ENCODE measurements around the gene UCP3.
"Not testable (repeated sequence)": the region's sequence is repeated elsewhere in the genome, so short reads cannot be mapped to it uniquely, and the experiment has no call there.

Gene UCP3

DNA sequence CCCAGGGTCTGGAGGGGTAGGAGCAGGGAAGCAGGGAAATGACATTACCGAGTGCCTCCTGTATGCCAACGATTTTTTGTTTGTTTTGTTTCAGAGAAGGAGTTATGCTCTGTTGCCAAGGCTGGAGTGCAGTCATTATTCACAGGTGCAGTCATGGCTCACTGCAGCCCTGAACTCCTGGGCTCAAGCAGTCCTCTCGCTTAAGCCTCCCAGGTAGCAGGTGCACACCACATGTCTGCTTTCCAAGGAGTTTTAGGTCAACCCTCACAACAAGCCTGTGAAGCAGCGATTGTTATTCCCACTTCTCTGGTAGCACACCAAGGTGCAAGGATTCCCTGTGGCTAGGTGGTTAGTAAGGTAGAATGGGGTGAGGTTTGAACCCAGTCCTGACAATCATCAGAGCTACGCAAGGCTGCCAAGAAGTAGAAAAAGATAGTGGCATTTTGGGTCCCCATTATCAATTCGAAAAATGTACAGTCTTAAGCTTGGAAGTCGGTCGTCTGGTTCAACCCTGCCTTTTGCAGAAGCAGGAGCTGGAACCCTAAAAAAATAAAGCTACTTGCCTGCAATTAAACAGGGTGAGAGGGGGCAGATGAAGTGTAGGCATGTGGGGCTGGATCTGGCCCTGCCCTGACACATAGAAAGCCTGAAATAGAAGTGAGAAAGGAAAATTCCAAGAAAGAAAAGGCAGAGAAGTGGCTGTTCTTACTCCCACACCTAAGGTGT lies 9.1 kb downstream of the UCP3 start:
- no peak for DNase-seq

- no peak for DNase-seq
These were observed 9.9 kb downstream of the UCP3 start for GRCh38 chr11:73998846-73999575.

GRCh38 chr11:73997120-73997770 lies 11.6 kb downstream of the UCP3 start:
- no peak for DNase-seq

DNA sequence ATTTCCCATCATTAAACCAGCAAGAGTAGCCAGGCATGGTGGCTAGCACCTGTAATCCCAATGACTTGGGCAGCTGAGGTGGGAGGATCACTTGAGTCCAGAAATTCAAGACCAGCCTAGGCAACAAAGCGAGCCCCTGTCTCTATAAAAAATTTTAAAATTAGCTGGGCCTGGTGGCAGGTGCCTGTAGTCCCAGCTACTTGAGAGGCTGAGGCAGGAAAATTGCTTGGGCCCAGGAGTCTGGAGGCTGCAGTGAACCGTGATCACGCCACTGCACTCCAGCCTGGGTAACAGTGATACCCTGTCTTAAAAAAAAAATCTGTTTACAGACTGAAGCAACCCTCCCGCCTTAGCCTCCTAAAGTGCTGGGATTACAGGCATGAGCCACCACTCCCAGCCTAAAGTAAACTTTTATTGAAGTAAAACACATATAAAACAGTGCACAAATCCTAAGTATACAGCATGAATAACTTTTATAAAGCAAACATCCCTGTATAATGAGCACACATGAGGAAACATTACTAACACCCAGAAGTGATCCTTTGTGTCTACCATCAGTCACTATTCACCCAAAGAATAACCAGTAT lies 12.6 kb downstream of the UCP3 start:
- no peak for DNase-seq

DNA sequence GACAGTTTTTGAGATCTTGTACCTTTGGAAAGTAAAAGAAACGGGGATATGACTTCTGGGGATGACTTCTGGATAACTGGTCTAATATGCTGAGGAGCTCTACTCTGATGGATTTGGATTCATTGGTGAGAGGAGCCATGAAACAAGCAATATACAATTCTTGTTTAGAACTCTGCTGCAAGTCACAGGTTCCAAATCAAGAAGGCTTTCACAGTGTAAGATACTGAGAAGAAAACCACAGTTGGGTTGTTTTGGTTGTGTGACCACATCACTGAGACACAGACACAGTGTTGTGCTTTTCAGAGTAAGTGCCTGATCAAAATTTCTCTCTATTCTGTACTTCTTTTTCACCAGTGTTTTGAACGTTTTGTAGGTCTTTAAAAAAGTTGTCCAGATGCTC lies 13.2 kb downstream of the UCP3 start:
- DNase-seq = peak; percentile 30

- DNase-seq = peak; percentile 22
These were observed 13.6 kb downstream of the UCP3 start for GRCh38 chr11:73995247-73995646.

- DNase-seq = no peak
These were observed 17.3 kb downstream of the UCP3 start for GRCh38 chr11:73991471-73992006.

DNA sequence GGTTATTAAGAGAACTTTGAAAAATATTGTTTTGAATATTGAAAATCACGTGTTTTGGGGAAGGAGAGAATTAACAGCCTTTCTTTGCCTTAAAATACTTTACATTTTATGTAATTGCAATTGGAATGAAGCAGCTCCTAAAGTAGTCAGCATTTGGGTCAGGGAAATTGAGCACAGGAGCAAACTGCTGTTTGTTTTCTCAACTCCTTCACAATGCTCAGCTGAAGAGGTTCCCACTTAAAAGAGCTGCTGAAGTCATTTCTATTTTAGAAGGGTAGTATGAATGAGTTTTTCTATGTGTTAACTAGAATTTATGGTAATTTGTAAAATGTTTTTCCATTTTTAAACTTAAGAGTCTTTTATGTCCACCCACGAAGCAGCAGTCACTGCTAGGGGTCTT lies 18.2 kb downstream of the UCP3 start:
- DNase-seq = no peak

DNA sequence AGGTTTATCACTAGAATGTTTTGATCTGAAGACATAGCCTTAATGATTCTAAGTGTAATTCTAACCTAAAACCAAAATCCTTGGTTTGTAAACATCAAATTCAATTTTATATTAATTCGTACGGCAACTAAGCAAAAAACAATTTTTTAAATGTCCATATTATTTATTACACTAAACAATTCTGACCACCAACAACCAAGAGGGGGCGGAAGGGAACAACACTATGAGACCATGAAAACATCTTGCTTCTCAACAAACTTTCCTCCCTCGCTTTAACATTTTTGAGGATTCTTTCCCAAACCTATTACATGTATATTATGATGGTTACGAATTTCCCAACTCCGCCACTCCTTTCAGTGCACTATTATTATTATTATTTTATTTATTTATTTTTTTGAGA lies 19.7 kb downstream of the UCP3 start:
- no peak for DNase-seq

DNA sequence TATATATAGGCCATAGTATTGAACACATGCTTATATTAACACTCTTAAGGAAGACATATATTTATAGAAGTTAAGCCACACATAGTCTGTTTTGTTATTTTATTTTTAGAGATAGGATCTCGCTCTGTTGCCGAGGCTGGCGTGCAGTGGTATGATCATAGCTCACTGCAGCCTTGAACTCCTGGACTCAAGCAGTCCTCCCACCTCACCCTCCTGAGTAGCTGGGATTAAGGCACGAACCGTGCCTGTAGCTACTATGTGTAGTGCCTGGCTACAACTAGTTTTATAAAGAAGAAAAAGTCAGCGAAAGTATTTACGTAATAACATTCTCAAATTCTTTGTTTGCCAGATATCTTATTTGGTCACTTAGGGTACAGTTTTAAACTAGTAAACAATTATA lies 20.7 kb downstream of the UCP3 start:
- no peak for DNase-seq

DNA sequence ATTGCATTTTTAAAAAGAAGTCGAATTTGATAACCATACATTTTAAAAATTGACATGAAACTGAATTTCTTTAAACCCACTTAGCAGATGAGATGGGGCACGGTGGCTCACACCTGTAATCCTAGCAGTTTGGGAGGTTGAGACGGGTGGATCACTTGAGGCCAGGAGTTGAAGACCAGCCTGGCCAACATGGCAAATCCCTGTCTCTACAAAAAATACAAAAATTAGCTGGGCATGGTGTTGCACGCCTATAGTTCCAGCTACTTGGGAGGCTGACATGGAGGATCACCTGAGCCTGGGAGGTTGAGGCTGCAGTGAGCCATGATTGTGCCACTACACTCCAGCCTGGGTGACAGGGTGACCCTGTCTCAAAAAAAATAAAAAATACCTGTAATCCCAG lies 23.2 kb downstream of the UCP3 start:
- DNase-seq = not testable (repeated sequence)

GRCh38 chr11:73983741-73984538 lies 24.9 kb downstream of the UCP3 start:
- DNase-seq = peak; percentile 34

GRCh38 chr11:73982990-73983740 lies 25.7 kb downstream of the UCP3 start:
- peak; percentile 94 for DNase-seq

- peak; percentile 83 for DNase-seq
These were observed 26.3 kb downstream of the UCP3 start, which contains the start of gene UCP2 for GRCh38 chr11:73982595-73982989. Gene UCP2 (minus strand): TSS chr11:73982843. CDS start chr11:73978378, 4,465 bp downstream.

DNA sequence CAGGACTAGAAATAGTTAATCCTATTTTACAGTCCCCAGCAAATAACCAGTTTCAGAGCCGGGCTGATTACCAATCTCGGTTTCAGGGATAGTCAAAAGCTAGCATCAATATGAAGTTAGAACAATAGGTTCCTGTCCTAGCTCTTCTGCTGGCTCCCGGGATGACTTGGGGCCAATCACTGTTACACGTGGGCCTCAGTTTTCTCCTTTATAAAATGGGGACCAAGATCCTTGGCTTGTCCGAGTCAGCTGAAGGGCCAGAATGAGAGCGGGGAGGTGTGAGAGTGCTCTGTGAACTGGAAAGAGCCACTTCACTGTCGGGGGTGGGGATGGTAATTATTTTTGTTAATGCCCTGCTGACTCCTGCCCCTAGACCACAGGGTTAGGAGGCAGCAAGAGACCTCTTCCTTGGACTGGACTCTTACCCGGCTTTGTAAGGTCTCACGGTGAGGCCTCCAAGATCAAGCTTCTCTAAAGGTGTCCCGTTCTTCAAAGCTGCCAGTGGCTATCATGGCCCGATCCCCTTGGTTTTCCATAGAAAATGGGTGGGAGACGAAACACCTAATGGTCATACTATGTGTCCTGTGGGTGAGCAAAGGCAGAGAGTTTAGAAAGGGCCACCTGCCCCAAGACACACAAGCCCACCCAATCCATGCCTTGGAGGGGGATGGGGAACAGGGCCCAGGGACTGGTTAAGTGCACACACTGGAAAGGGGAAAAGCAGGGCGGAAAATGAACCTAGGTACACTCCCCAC lies 27.7 kb downstream of the UCP3 start:
- no peak for DNase-seq

- DNase-seq = peak; percentile 69
These were observed 28.6 kb downstream of the UCP3 start for GRCh38 chr11:73980001-73980961.

DNA sequence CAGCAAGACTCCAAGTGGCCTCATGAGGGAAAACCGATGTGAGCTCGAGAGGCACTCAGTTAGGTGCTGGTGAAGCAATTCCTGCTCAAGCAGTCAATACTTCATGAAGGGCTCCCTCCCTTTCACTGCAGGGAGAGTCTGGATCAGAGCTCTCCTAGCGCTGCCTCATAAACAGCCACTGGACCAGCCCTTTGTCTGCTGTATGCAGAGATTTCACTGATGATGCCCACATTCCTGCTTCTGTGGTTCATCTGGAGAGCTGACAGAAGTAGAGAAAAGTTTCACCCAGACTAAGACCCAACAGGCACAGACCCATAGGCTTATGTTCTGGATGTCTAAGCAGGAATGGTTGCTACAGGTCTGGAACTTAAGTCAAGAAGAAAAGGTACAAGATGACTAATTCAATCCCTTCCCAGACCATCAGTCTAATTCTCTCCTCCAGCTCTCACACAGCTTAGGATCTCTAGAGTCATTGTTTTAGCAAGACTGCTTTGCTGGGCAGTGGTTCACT lies 30.3 kb downstream of the UCP3 start:
- no peak for DNase-seq

GRCh38 chr11:73977856-73978519 lies 30.9 kb downstream of the UCP3 start:
- DNase-seq = no peak
